ENCODE results near the gene TTC31.

TTC31 gene

GRCh38 chr2:74530239-74531187 lies 47.6 kb downstream of the TTC31 start:
- Mint-ChIP-seq H3K4me1 (ENCODE audit: low read depth) (peaks cover 40% of the 10 kb centered on the region), H3K36me3 (ENCODE audit: low read depth) (peaks cover 76% of the 10 kb centered on the region), H3K9me3 (no peaks in the 10 kb centered on the region), H3K4me3 (peak overlapping the region; percentile 100), H3K27me3 (no peaks in the 10 kb centered on the region), H3K27ac (peak overlapping the region; percentile 99)
- peak; percentile 68 for DNase-seq

- Mint-ChIP-seq H3K4me1 (ENCODE audit: low read depth) (peaks cover 35% of the 10 kb centered on the region), H3K27me3 (no peaks in the 10 kb centered on the region), H3K9me3 (no peaks in the 10 kb centered on the region), H3K27ac (peak overlapping the region; percentile 99), H3K36me3 (ENCODE audit: low read depth) (peaks cover 65% of the 10 kb centered on the region), H3K4me3 (peak overlapping the region; percentile 100)
- no peak for DNase-seq
These were observed 48.8 kb downstream of the TTC31 start for GRCh38 chr2:74531666-74532065.

GRCh38 chr2:74532222-74532621 lies 49.3 kb downstream of the TTC31 start:
- H3K27ac Mint-ChIP-seq, result peak overlapping the region; percentile 99

GRCh38 chr2:74533464-74533863 lies 50.6 kb downstream of the TTC31 start:
- H3K27ac Mint-ChIP-seq, result no peak overlapping the region

More at GRCh38 chr2:74532222-74532621, 49.3 kb downstream of the TTC31 start:
- peaks cover 59% of the 10 kb centered on the region for H3K36me3 Mint-ChIP-seq (ENCODE audit: low read depth)
- peaks cover 29% of the 10 kb centered on the region for H3K4me1 Mint-ChIP-seq (ENCODE audit: low read depth)
- no peaks in the 10 kb centered on the region for H3K27me3 Mint-ChIP-seq
- peak overlapping the region; percentile 100 for H3K4me3 Mint-ChIP-seq
- DNase-seq, result no peak
- H3K9me3 Mint-ChIP-seq, result no peaks in the 10 kb centered on the region

GRCh38 chr2:74534411-74534810 lies 51.5 kb downstream of the TTC31 start:
- H3K36me3 Mint-ChIP-seq (ENCODE audit: low read depth), result peaks cover 37% of the 10 kb centered on the region
- H3K27ac Mint-ChIP-seq, result no peak overlapping the region
- peaks cover 17% of the 10 kb centered on the region for H3K27me3 Mint-ChIP-seq
- H3K4me1 Mint-ChIP-seq (ENCODE audit: low read depth), result peaks cover 17% of the 10 kb centered on the region
- H3K4me3 Mint-ChIP-seq, result no peak overlapping the region
- H3K9me3 Mint-ChIP-seq, result no peaks in the 10 kb centered on the region
- DNase-seq, result no peak

More at GRCh38 chr2:74533464-74533863, 50.6 kb downstream of the TTC31 start:
- Mint-ChIP-seq H3K27me3 (peaks cover 8% of the 10 kb centered on the region), H3K4me3 (no peak overlapping the region), H3K9me3 (no peaks in the 10 kb centered on the region), H3K4me1 (ENCODE audit: low read depth) (peaks cover 17% of the 10 kb centered on the region), H3K36me3 (ENCODE audit: low read depth) (peaks cover 47% of the 10 kb centered on the region)
- no peak for DNase-seq

GRCh38 chr2:74535440-74535965 lies 52.6 kb downstream of the TTC31 start:
- H3K9me3 Mint-ChIP-seq, result no peaks in the 10 kb centered on the region
- H3K4me3 Mint-ChIP-seq, result no peak overlapping the region
- peaks cover 34% of the 10 kb centered on the region for H3K36me3 Mint-ChIP-seq (ENCODE audit: low read depth)
- H3K4me1 Mint-ChIP-seq (ENCODE audit: low read depth), result peaks cover 17% of the 10 kb centered on the region
- H3K27me3 Mint-ChIP-seq, result peaks cover 24% of the 10 kb centered on the region
- no peak overlapping the region for H3K27ac Mint-ChIP-seq
- no peak for DNase-seq

GRCh38 chr2:74536166-74536950 lies 53.5 kb downstream of the TTC31 start:
- H3K9me3 Mint-ChIP-seq, result no peaks in the 10 kb centered on the region
- peaks cover 26% of the 10 kb centered on the region for H3K36me3 Mint-ChIP-seq (ENCODE audit: low read depth)
- H3K4me3 Mint-ChIP-seq, result no peak overlapping the region
- H3K4me1 Mint-ChIP-seq (ENCODE audit: low read depth), result peaks cover 10% of the 10 kb centered on the region
- peaks cover 24% of the 10 kb centered on the region for H3K27me3 Mint-ChIP-seq
- DNase-seq, result no peak
- H3K27ac Mint-ChIP-seq, result no peak overlapping the region

GRCh38 chr2:74537140-74537539 lies 54.3 kb downstream of the TTC31 start:
- Mint-ChIP-seq H3K27ac (no peak overlapping the region), H3K36me3 (ENCODE audit: low read depth) (peaks cover 18% of the 10 kb centered on the region), H3K4me3 (no peak overlapping the region), H3K4me1 (ENCODE audit: low read depth) (peaks cover 2% of the 10 kb centered on the region), H3K9me3 (no peaks in the 10 kb centered on the region), H3K27me3 (peaks cover 25% of the 10 kb centered on the region)
- DNase-seq, result no peak

GRCh38 chr2:74538881-74539339 lies 56.0 kb downstream of the TTC31 start:
- Mint-ChIP-seq H3K4me3 (no peak overlapping the region), H3K9me3 (no peaks in the 10 kb centered on the region), H3K4me1 (ENCODE audit: low read depth) (no peaks in the 10 kb centered on the region), H3K27me3 (peaks cover 29% of the 10 kb centered on the region), H3K36me3 (ENCODE audit: low read depth) (peaks cover 2% of the 10 kb centered on the region), H3K27ac (no peak overlapping the region)
- no peak for DNase-seq

GRCh38 chr2:74540291-74540690 lies 57.4 kb downstream of the TTC31 start:
- peaks cover 29% of the 10 kb centered on the region for H3K27me3 Mint-ChIP-seq
- H3K27ac Mint-ChIP-seq, result no peak overlapping the region
- no peak overlapping the region for H3K4me3 Mint-ChIP-seq
- no peaks in the 10 kb centered on the region for H3K4me1 Mint-ChIP-seq (ENCODE audit: low read depth)
- H3K36me3 Mint-ChIP-seq (ENCODE audit: low read depth), result no peaks in the 10 kb centered on the region
- no peak for DNase-seq
- no peaks in the 10 kb centered on the region for H3K9me3 Mint-ChIP-seq

- Mint-ChIP-seq H3K27me3 (peaks cover 37% of the 10 kb centered on the region), H3K36me3 (ENCODE audit: low read depth) (no peaks in the 10 kb centered on the region), H3K4me3 (no peak overlapping the region), H3K27ac (no peak overlapping the region), H3K4me1 (ENCODE audit: low read depth) (no peaks in the 10 kb centered on the region), H3K9me3 (no peaks in the 10 kb centered on the region)
- no peak for DNase-seq
These were observed 60.1 kb downstream of the TTC31 start for GRCh38 chr2:74542978-74543377.
